Measurements from ENCODE around the gene MAB21L4. TPM values are rescaled to one million over a fixed set of nuclear protein-coding genes. Genes with fewer than 3 reads are reported as not detected.

Gene MAB21L4
- total and polyA plus RNA-seq, 7 experiments from 2014 or later = not detected

- Mint-ChIP-seq H3K9me3 (no peaks in the 10 kb centered on the region), H3K27ac (no peak overlapping the region), H3K4me1 (no peaks in the 10 kb centered on the region), H3K4me3 (no peak overlapping the region), H3K27me3 (no peaks in the 10 kb centered on the region), H3K36me3 (no peaks in the 10 kb centered on the region)
- ChIA-PET POLR2A (no interaction called here), CTCF (no interaction called here)
- Histone ChIP-seq H3K27ac (ENCODE audit: low read depth, low read length) (no peak overlapping the region), H3K9me3 (ENCODE audit: control insufficient read depth in 2 of 3, low read length in 3 of 3) (no peaks in the 10 kb centered on the region), H3K36me3 (ENCODE audit: control insufficient read depth in 2 of 3, insufficient read depth in 3 of 3, low read length in 3 of 3) (no peaks in the 10 kb centered on the region), H3K4me3 (ENCODE audit: low read length) (no peak overlapping the region), H3K27me3 (ENCODE audit: control insufficient read depth in 2 of 2, insufficient read depth in 2 of 2, low read length in 2 of 2) (no peaks in the 10 kb centered on the region), H3K4me1 (ENCODE audit: control insufficient read depth in 2 of 2, insufficient read depth in 2 of 2, low read length in 2 of 2) (no peaks in the 10 kb centered on the region)
- no peak for ATAC-seq
- intact Hi-C loops (cut with micrococcal nuclease) = no loop called here
- no peak for DNase-seq
Measured at GRCh38 chr2:240875228-240876034, 20.5 kb downstream of the MAB21L4 start.

- ATAC-seq = no peak
- POLR2A ChIA-PET = no interaction called here
- H3K27ac Mint-ChIP-seq = no peak overlapping the region
- intact Hi-C loops (cut with micrococcal nuclease) = no loop called here
- H3K4me1 Mint-ChIP-seq = no peaks in the 10 kb centered on the region
- no peaks in the 10 kb centered on the region for H3K27me3 Mint-ChIP-seq
- no peak for DNase-seq
- no peak overlapping the region for H3K27ac ChIP-seq (ENCODE audit: low read depth, low read length)
- no peak overlapping the region for H3K4me3 Mint-ChIP-seq
- H3K36me3 ChIP-seq (ENCODE audit: control insufficient read depth in 2 of 3, insufficient read depth in 3 of 3, low read length in 3 of 3) = no peaks in the 10 kb centered on the region
- no peak overlapping the region for H3K4me3 ChIP-seq (ENCODE audit: low read length)
- no peaks in the 10 kb centered on the region for H3K9me3 Mint-ChIP-seq
- H3K4me1 ChIP-seq (ENCODE audit: control insufficient read depth in 2 of 2, insufficient read depth in 2 of 2, low read length in 2 of 2) = no peaks in the 10 kb centered on the region
- no peaks in the 10 kb centered on the region for H3K36me3 Mint-ChIP-seq
- CTCF ChIA-PET = no interaction called here
- no peaks in the 10 kb centered on the region for H3K27me3 ChIP-seq (ENCODE audit: control insufficient read depth in 2 of 2, insufficient read depth in 2 of 2, low read length in 2 of 2)
- H3K9me3 ChIP-seq (ENCODE audit: control insufficient read depth in 2 of 3, low read length in 3 of 3) = no peaks in the 10 kb centered on the region
Measured at GRCh38 chr2:240874715-240875227, 21.2 kb downstream of the MAB21L4 start.

- Mint-ChIP-seq H3K4me3 (no peak overlapping the region), H3K9me3 (no peaks in the 10 kb centered on the region), H3K4me1 (no peaks in the 10 kb centered on the region), H3K27ac (no peak overlapping the region), H3K36me3 (no peaks in the 10 kb centered on the region), H3K27me3 (no peaks in the 10 kb centered on the region)
- Histone ChIP-seq H3K36me3 (ENCODE audit: control insufficient read depth in 2 of 3, insufficient read depth in 3 of 3, low read length in 3 of 3) (no peaks in the 10 kb centered on the region), H3K9me3 (ENCODE audit: control insufficient read depth in 2 of 3, low read length in 3 of 3) (no peaks in the 10 kb centered on the region), H3K4me3 (ENCODE audit: low read length) (no peak overlapping the region), H3K27ac (ENCODE audit: low read depth, low read length) (no peak overlapping the region), H3K27me3 (ENCODE audit: control insufficient read depth in 2 of 2, insufficient read depth in 2 of 2, low read length in 2 of 2) (no peaks in the 10 kb centered on the region), H3K4me1 (ENCODE audit: control insufficient read depth in 2 of 2, insufficient read depth in 2 of 2, low read length in 2 of 2) (no peaks in the 10 kb centered on the region)
- no peak for ATAC-seq
- intact Hi-C loops (cut with micrococcal nuclease) = no loop called here
- ChIA-PET POLR2A (no interaction called here), CTCF (no interaction called here)
- DNase-seq = no peak
Measured at GRCh38 chr2:240873805-240874714, 21.9 kb downstream of the MAB21L4 start.

- Histone ChIP-seq H3K36me3 (ENCODE audit: control insufficient read depth in 2 of 3, insufficient read depth in 3 of 3, low read length in 3 of 3) (no peaks in the 10 kb centered on the region), H3K4me3 (ENCODE audit: low read length) (no peak overlapping the region), H3K9me3 (ENCODE audit: control insufficient read depth in 2 of 3, low read length in 3 of 3) (no peaks in the 10 kb centered on the region), H3K27me3 (ENCODE audit: control insufficient read depth in 2 of 2, insufficient read depth in 2 of 2, low read length in 2 of 2) (no peaks in the 10 kb centered on the region), H3K4me1 (ENCODE audit: control insufficient read depth in 2 of 2, insufficient read depth in 2 of 2, low read length in 2 of 2) (no peaks in the 10 kb centered on the region), H3K27ac (ENCODE audit: low read depth, low read length) (no peak overlapping the region)
- Mint-ChIP-seq H3K27me3 (no peaks in the 10 kb centered on the region), H3K4me1 (no peaks in the 10 kb centered on the region), H3K9me3 (no peaks in the 10 kb centered on the region), H3K4me3 (no peak overlapping the region), H3K27ac (no peak overlapping the region), H3K36me3 (no peaks in the 10 kb centered on the region)
- DNase-seq (no peak), ATAC-seq (no peak)
- CTCF ChIA-PET = no interaction called here
- POLR2A ChIA-PET = no interaction called here
- intact Hi-C loops (cut with micrococcal nuclease) = no loop called here
Measured at GRCh38 chr2:240873098-240873788, 22.7 kb downstream of the MAB21L4 start.

- H3K27ac Mint-ChIP-seq = no peak overlapping the region
- H3K27ac ChIP-seq (ENCODE audit: low read depth, low read length) = no peak overlapping the region
- no peaks in the 10 kb centered on the region for H3K4me1 Mint-ChIP-seq
- intact Hi-C loops (cut with micrococcal nuclease) = no loop called here
- H3K4me1 ChIP-seq (ENCODE audit: control insufficient read depth in 2 of 2, insufficient read depth in 2 of 2, low read length in 2 of 2) = no peaks in the 10 kb centered on the region
- ATAC-seq = no peak
- H3K4me3 Mint-ChIP-seq = no peak overlapping the region
- H3K36me3 ChIP-seq (ENCODE audit: control insufficient read depth in 2 of 3, insufficient read depth in 3 of 3, low read length in 3 of 3) = no peaks in the 10 kb centered on the region
- H3K27me3 Mint-ChIP-seq = peaks cover 0 to 5% (median 0%) of the 10 kb centered on the region in 5 donors
- CTCF ChIA-PET = no interaction called here
- no peak for DNase-seq
- no peaks in the 10 kb centered on the region for H3K9me3 Mint-ChIP-seq
- no peaks in the 10 kb centered on the region for H3K9me3 ChIP-seq (ENCODE audit: control insufficient read depth in 2 of 3, low read length in 3 of 3)
- no peaks in the 10 kb centered on the region for H3K36me3 Mint-ChIP-seq
- H3K4me3 ChIP-seq (ENCODE audit: low read length) = no peak overlapping the region
- POLR2A ChIA-PET = no interaction called here
- H3K27me3 ChIP-seq (ENCODE audit: control insufficient read depth in 2 of 2, insufficient read depth in 2 of 2, low read length in 2 of 2) = no peaks in the 10 kb centered on the region
Measured at GRCh38 chr2:240872317-240873097, 23.4 kb downstream of the MAB21L4 start.
